ENCODE data around the gene TMEM121.

DNA sequence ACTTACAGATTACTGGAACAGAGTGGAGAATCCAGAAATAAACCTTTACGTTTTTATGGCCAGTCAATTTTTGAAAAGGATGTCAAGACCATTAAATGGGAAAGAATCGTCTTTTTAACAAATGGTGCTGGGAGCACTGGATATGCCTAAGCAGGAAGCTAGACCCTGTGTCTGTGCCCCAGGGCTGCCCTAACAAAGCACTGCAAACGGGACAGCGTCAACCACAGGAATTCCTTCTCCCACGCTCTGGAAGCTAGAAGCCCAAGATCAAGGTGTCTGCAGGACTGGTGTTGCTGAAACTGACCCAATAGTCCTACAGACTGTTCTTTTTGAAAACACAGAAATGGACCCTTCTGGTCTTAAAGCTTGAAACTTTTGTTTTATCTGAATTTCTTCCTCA is 9.3 kb upstream of the TMEM121 start:
- TF ChIP-seq, protein P1, sequence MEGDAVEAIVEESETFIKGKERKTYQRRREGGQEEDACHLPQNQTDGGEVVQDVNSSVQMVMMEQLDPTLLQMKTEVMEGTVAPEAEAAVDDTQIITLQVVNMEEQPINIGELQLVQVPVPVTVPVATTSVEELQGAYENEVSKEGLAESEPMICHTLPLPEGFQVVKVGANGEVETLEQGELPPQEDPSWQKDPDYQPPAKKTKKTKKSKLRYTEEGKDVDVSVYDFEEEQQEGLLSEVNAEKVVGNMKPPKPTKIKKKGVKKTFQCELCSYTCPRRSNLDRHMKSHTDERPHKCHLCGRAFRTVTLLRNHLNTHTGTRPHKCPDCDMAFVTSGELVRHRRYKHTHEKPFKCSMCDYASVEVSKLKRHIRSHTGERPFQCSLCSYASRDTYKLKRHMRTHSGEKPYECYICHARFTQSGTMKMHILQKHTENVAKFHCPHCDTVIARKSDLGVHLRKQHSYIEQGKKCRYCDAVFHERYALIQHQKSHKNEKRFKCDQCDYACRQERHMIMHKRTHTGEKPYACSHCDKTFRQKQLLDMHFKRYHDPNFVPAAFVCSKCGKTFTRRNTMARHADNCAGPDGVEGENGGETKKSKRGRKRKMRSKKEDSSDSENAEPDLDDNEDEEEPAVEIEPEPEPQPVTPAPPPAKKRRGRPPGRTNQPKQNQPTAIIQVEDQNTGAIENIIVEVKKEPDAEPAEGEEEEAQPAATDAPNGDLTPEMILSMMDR (conservative IDR thresholded peaks at IDR 0.05; ENCODE audit: low read depth, low read length) = no peak
- TF ChIP-seq EZH2phosphoT487 (IDR thresholded peaks at IDR 0.05; ENCODE audit: borderline replicate concordance, low read length) (no peak), EZH2 (IDR thresholded peaks at IDR 0.05; ENCODE audit: low read length, unreplicated experiment) (no peak)

All from PC-3 (cell line).